ENCODE measurements around the gene UBE2L3. TPM values are rescaled to one million over a fixed set of nuclear protein-coding genes. Genes with fewer than 3 reads are reported as not detected.
"Not testable (repeated sequence)": the region's sequence is repeated elsewhere in the genome, so short reads cannot be mapped to it uniquely, and the experiment has no call there.

UBE2L3 gene
- polyA plus RNA-seq, 1 donor, result 54.9 TPM

DNA sequence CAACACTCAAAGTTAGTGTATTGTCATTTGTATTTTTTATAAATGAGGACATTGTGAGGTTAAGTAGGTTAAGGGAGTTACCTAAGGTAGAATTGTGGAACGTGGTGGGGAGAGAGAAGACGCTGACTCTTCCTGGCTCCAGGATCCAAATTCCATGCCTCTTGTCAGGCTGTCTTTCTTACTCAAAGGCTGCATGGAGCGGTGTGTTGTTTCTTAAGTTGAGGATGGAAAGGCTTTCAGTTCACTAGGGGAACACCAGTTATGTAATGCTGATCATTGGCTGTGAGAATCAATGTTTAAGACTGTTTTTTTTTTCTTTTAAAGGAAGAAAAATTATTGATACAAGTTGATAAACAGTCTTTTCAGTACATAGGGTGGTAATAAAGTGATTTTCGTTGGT lies 2.9 kb downstream of the UBE2L3 start:
- no peaks in the 10 kb centered on the region for H3K36me3 ChIP-seq (ENCODE audit: control insufficient read depth, insufficient read depth, low read length)
- WGBS (ENCODE audit: insufficient coverage, low lambda C conversion rate), result no CpG with 5 or more reads among the region's 4 CpGs
- H3K4me1 ChIP-seq (ENCODE audit: control insufficient read depth, insufficient read depth, low read length), result peaks cover 46% of the 10 kb centered on the region
- no peaks in the 10 kb centered on the region for H3K27me3 ChIP-seq (ENCODE audit: control insufficient read depth, insufficient read depth, low read length)
- H3K4me3 ChIP-seq (ENCODE audit: low read length), result no peak overlapping the region
- H3K27ac ChIP-seq (ENCODE audit: low read length), result no peak overlapping the region
- no peak for DNase-seq
- no peaks in the 10 kb centered on the region for H3K9me3 ChIP-seq (ENCODE audit: control insufficient read depth, low read depth, low read length)

DNA sequence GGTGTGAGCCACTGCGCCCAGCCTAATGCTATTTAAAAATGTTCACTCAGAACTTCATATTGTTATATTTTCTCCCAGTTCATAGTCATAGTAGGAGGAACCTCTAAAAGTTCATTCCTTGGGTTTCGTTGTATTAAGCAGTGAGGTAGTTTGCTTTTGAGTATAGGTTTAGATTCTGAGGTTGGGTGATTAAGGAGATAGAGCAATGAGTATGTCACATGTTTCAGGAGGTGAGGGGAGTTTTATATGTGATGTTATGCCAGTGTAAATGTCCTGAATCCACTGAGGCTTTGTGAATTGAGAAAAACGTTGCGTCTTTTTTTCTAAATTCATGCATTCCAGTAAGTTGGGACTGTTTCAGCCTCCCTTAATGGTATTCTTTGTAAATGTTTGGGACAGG lies 4.2 kb downstream of the UBE2L3 start:
- WGBS (ENCODE audit: insufficient coverage, low lambda C conversion rate), result 100% methylated on average over 1 of the region's 4 CpGs
- Histone ChIP-seq H3K4me3 (ENCODE audit: low read length) (no peak overlapping the region), H3K36me3 (ENCODE audit: control insufficient read depth, insufficient read depth, low read length) (no peaks in the 10 kb centered on the region), H3K4me1 (ENCODE audit: control insufficient read depth, insufficient read depth, low read length) (peaks cover 46% of the 10 kb centered on the region), H3K27me3 (ENCODE audit: control insufficient read depth, insufficient read depth, low read length) (no peaks in the 10 kb centered on the region), H3K27ac (ENCODE audit: low read length) (no peak overlapping the region), H3K9me3 (ENCODE audit: control insufficient read depth, low read depth, low read length) (no peaks in the 10 kb centered on the region)
- DNase-seq, result no peak

DNA sequence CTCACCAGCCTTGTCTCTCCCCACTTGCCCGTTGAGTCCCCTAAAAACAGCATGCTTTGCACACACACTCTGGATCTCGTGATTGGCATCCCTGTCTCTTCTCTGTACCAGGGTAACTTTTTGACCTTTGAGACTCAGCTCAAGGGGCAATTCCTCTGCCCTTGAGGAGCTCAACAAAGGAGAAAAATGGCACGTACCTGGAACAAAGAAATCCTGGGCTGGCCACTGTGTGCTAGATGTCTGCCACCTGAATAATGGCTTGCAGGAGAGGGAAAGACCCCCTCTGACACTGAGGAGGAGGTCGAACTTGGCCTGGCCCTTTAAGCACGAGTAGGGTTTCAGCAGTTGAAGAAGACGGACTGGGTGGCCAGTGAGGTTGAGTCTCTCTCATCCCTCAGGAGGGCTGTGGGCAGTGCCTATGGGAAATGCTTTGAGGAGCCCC lies 5.8 kb downstream of the UBE2L3 start:
- Histone ChIP-seq H3K4me1 (ENCODE audit: control insufficient read depth, insufficient read depth, low read length) (peaks cover 51% of the 10 kb centered on the region), H3K9me3 (ENCODE audit: control insufficient read depth, low read depth, low read length) (no peaks in the 10 kb centered on the region), H3K4me3 (ENCODE audit: low read length) (no peak overlapping the region), H3K27me3 (ENCODE audit: control insufficient read depth, insufficient read depth, low read length) (no peaks in the 10 kb centered on the region), H3K27ac (ENCODE audit: low read length) (peak overlapping the region; percentile 72), H3K36me3 (ENCODE audit: control insufficient read depth, insufficient read depth, low read length) (no peaks in the 10 kb centered on the region)
- DNase-seq, result peak; percentile 12 to 39
- WGBS (ENCODE audit: insufficient coverage, low lambda C conversion rate), result 0% methylated on average over 2 of the region's 6 CpGs

DNA sequence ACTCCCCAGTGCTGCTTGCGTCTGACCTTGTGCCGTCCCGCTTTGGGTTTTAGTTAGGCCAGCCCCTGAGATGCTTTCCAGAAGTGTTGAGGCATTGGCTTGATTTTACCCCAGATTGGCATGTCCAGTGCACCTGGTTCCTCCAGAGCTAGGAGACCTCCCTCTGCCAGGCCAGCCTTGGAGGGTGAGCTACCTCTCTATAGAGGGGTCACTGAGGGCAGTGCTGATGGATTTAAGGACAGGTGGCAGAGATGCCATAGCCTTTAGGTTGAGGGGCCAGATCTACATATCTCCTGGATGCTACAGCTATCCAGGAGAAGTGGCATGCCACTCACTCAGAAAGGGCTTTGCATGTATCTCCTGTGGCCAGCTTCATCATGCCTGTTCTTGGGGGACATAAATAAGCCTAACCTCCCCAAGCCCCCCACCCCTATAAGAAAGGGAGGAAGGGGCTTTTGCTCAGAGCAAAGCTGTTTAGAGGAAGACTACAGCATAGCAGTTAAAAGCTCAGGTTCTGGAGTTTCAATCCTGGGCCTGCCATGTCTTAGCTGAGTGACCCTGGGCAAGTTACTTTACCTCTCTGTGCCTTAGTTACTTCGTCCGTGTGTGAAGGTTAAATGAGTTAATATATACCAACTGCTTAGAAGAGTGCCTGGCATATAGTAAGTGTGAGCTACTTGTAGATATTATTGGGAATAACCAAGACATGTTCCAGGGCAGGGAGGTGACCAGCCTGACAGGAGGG lies 6.4 kb downstream of the UBE2L3 start:
- no CpG with 5 or more reads among the region's 5 CpGs for WGBS (ENCODE audit: insufficient coverage, low lambda C conversion rate)
- Histone ChIP-seq H3K9me3 (ENCODE audit: control insufficient read depth, low read depth, low read length) (no peaks in the 10 kb centered on the region), H3K36me3 (ENCODE audit: control insufficient read depth, insufficient read depth, low read length) (no peaks in the 10 kb centered on the region), H3K4me1 (ENCODE audit: control insufficient read depth, insufficient read depth, low read length) (peaks cover 55% of the 10 kb centered on the region), H3K27me3 (ENCODE audit: control insufficient read depth, insufficient read depth, low read length) (no peaks in the 10 kb centered on the region), H3K4me3 (ENCODE audit: low read length) (no peak overlapping the region), H3K27ac (ENCODE audit: low read length) (peak overlapping the region; percentile 72)
- no peak for DNase-seq

DNA sequence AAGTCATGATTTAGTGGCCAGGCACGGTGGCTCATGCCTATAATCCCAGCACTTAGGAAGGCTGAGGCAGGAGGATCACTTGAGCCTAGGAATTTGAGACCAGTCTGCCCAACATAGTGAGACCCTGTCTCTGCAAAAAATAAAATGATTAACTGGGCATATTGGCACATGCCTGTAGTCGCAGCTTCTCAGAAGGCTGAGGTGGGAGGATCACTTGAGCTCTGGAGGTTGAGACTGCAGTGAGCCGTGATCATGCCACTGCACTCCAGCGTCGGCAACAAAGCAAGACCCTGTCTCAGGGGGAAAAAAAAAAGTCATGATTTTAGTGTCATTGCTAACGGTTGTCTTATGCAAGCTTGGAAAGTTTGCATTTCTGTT lies 11.9 kb downstream of the UBE2L3 start:
- WGBS (ENCODE audit: insufficient coverage, low lambda C conversion rate), result no CpG with 5 or more reads among the region's 6 CpGs
- no peak for DNase-seq
- peaks cover 21% of the 10 kb centered on the region for H3K4me1 ChIP-seq (ENCODE audit: control insufficient read depth, insufficient read depth, low read length)
- H3K4me3 ChIP-seq (ENCODE audit: low read length), result no peak overlapping the region
- H3K27me3 ChIP-seq (ENCODE audit: control insufficient read depth, insufficient read depth, low read length), result no peaks in the 10 kb centered on the region
- H3K9me3 ChIP-seq (ENCODE audit: control insufficient read depth, low read depth, low read length), result no peaks in the 10 kb centered on the region
- H3K27ac ChIP-seq (ENCODE audit: low read length), result no peak overlapping the region
- H3K36me3 ChIP-seq (ENCODE audit: control insufficient read depth, insufficient read depth, low read length), result peaks cover 4% of the 10 kb centered on the region

DNA sequence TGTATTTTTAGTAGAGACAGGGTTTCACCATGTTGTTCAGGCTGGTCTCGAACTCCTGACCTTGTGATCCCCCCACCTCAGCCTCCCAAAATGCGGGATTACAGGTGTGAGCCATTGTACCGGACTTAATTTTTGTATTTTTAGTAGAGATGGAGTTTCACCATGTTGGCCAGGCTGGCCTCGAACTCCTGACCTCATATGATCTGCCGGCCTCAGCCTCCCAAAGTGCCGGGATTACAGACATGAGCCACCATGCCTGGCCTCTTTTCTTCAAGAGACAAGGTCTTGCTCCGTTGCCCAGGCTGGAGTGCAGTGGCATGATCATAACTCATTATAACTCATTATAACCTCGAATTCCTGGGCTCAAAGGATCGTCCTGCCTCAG lies 13.1 kb downstream of the UBE2L3 start:
- not testable (repeated sequence) for H3K9me3 ChIP-seq (ENCODE audit: control insufficient read depth, low read depth, low read length); H3K27me3 ChIP-seq (ENCODE audit: control insufficient read depth, insufficient read depth, low read length); H3K36me3 ChIP-seq (ENCODE audit: control insufficient read depth, insufficient read depth, low read length); DNase-seq; H3K27ac ChIP-seq (ENCODE audit: low read length); H3K4me3 ChIP-seq (ENCODE audit: low read length)
- H3K4me1 ChIP-seq (ENCODE audit: control insufficient read depth, insufficient read depth, low read length), result peaks cover 21% of the 10 kb centered on the region
- WGBS (ENCODE audit: insufficient coverage, low lambda C conversion rate), result no CpG with 5 or more reads among the region's 9 CpGs

DNA sequence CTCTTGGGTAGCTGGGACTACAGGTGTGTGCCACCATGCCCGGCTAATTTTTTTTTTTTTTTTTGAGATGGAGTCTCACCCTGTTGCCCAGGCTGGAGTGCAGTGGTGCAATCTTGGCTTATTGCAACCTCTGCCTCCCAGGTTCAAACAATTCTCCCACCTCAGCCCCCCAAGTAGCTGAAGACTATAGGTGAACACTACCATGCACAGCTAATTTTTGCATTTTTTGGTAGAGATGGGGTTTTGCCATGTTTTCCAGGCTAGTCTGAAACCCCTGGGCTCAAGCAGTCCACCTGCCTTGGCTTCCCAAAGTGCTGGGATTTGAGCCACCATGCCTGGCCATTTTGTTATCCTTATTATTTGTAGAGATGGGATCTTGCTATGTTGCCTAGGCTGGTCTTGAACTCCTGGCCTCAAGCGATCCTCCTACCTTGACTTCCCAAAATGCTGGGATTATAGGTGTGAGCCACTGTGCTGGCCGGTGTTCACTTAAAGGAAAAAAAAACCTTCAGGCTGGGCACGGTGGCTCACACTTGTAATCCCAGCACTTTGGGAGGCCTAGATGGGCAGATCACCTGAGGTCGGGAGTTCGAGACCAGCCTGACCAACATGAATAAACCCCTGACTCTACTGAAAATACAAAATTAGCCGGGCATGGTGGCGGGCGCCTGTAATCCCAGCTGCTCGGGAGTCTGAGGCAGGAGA lies 13.6 kb downstream of the UBE2L3 start:
- H3K27ac ChIP-seq (ENCODE audit: low read length); H3K36me3 ChIP-seq (ENCODE audit: control insufficient read depth, insufficient read depth, low read length); DNase-seq; H3K9me3 ChIP-seq (ENCODE audit: control insufficient read depth, low read depth, low read length); H3K27me3 ChIP-seq (ENCODE audit: control insufficient read depth, insufficient read depth, low read length); H3K4me3 ChIP-seq (ENCODE audit: low read length): not testable (repeated sequence)
- peaks cover 21% of the 10 kb centered on the region for H3K4me1 ChIP-seq (ENCODE audit: control insufficient read depth, insufficient read depth, low read length)
- WGBS (ENCODE audit: insufficient coverage, low lambda C conversion rate), result no CpG with 5 or more reads among the region's 10 CpGs

DNA sequence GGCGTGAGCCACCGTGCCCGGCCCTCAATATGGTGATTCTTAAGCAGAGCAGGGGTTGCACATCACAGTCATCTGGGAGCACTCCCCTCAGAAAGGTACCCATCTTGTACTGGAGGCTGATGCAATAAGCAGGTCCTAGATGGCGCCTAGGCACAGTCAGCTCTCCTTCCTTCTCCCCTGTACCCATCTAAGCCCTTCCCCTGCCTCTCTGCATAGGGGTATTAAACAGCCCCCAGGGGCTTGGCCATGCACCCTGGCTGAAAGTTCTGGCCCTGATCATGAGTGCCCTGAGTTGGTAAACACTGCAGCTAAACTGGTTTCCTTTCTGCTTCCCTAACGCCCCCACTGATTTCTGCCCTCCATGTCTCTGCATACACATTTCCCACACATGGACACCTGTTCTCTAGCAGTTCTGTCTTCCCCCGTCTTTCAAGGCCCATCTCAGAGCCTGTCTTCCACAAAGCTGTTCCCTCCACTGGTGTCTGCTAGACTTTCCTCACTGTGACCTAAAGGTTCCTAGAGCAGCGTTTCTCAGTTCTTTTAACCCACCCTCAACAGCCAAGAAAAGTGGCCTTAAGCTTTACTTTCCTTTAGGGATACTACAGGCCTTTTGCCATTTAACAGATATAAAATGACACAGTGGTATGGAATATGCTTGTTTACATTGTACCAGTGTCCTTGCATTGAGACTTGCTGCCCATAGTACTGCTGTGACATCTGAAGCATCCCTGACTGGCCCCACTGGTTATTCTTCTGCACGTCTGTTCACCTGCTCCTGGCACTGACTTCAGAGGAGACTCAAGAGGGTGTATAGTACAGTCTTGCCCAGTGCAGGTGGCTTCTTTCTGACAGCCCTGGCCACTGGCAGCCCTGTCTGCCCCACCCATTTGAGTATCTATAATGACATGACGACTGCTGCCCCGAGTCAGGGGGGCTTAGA lies 15.6 kb downstream of the UBE2L3 start:
- Histone ChIP-seq H3K4me3 (ENCODE audit: low read length) (no peak overlapping the region), H3K9me3 (ENCODE audit: control insufficient read depth, low read depth, low read length) (no peaks in the 10 kb centered on the region), H3K4me1 (ENCODE audit: control insufficient read depth, insufficient read depth, low read length) (peaks cover 16% of the 10 kb centered on the region), H3K27me3 (ENCODE audit: control insufficient read depth, insufficient read depth, low read length) (no peaks in the 10 kb centered on the region), H3K27ac (ENCODE audit: low read length) (no peak overlapping the region), H3K36me3 (ENCODE audit: control insufficient read depth, insufficient read depth, low read length) (peaks cover 15% of the 10 kb centered on the region)
- no peak for DNase-seq
- WGBS (ENCODE audit: insufficient coverage, low lambda C conversion rate), result 71% methylated on average over 1 of the region's 10 CpGs

DNA sequence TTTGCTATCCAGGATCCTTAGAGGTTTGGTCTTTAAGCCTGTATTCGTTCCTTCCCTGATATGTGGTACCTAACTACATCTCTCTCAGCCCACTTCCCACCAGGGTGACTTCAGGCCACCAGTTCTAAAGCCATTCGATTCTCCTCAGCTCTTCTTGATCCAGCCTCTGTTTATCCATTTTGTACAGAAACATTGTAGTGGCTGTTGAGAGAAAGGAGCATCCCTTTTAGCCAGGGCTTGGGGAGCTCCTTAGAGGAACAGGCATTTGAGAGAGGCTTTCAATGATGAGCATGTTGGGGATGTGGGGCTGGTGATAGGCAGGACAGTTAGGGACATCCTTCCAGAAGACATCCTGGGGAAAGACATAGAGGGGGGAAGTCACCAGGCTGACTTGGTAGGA lies 17.9 kb downstream of the UBE2L3 start:
- peaks cover 19% of the 10 kb centered on the region for H3K36me3 ChIP-seq (ENCODE audit: control insufficient read depth, insufficient read depth, low read length)
- WGBS (ENCODE audit: insufficient coverage, low lambda C conversion rate), result no CpG with 5 or more reads among the region's 2 CpGs
- no peaks in the 10 kb centered on the region for H3K27me3 ChIP-seq (ENCODE audit: control insufficient read depth, insufficient read depth, low read length)
- H3K4me3 ChIP-seq (ENCODE audit: low read length), result no peak overlapping the region
- no peaks in the 10 kb centered on the region for H3K9me3 ChIP-seq (ENCODE audit: control insufficient read depth, low read depth, low read length)
- no peaks in the 10 kb centered on the region for H3K4me1 ChIP-seq (ENCODE audit: control insufficient read depth, insufficient read depth, low read length)
- no peak overlapping the region for H3K27ac ChIP-seq (ENCODE audit: low read length)
- DNase-seq, result no peak

All from large intestine (tissue), 3 donors.